B cell (primary cell): Measurements from ENCODE around the gene METTL17. TPM values are rescaled to one million over a fixed set of nuclear protein-coding genes. Genes with fewer than 3 reads are reported as not detected.

ENCODE experiments used
- ATAC-seq: fragments of 200-7000 bp; cut with Tn5 transposase; one replicate; pipeline ENCODE4 v1.10.0; 2021; ENCODE audit warnings: low read depth, mild to moderate bottlenecking, moderate number of reproducible peaks, moderate library complexity
- CTCF ChIA-PET: fragments of 350-600 bp; sonication (Branson Sonifier 250); formaldehyde crosslinking; loops from one replicate; lab custom pipeline; 2021; ENCODE audit warnings: antibody characterized with exemption, inconsistent platforms; lab: Charles Lee
- POLR2A ChIA-PET: fragments of 350-600 bp; sonication (Branson Sonifier 250); formaldehyde crosslinking; loops from one replicate; lab custom pipeline; 2021; ENCODE audit warnings: antibody characterized with exemption; lab: Charles Lee
- DNase-seq: peaks from one replicate; pipeline ENCODE4 v3.0.0; 2013
- H2AFZ ChIP-seq: 2 replicates; pipeline ENCODE4 v1.6.1; 2012; ENCODE audit warnings: mild to moderate bottlenecking, low read depth, low read length; ENCODE audit not compliant: insufficient read depth, poor library complexity, severe bottlenecking
- H3K27ac ChIP-seq, 2 donors: 1 replicate in 1 of 2; 2 replicates in 1 of 2; pipeline ENCODE4 v1.5.1; 2012 to 2013; ENCODE audit warnings: low read length in 2 of 2, mild to moderate bottlenecking in 2 of 2, moderate library complexity in 1 of 2
- H3K27me3 ChIP-seq, 4 experiments: fragments of 200-600 bp in 1 of 4; sonication (generic) in 1 of 4; replicated peaks in 1 of 4; 1 replicate in 2 of 4; 2 replicates in 2 of 4; pipeline versions ENCODE4 v1.6.1 to v1.7.0; 2013 to 2016; ENCODE audit warnings: low read length in 3 of 4, mild to moderate bottlenecking in 2 of 4, mixed read lengths in 1 of 4, moderate library complexity in 1 of 4; ENCODE audit not compliant: insufficient read depth in 4 of 4, control insufficient read depth in 3 of 4; ENCODE audit errors: control extremely low read depth in 1 of 4
- H3K36me3 ChIP-seq, 2 experiments: replicated peaks in 1 of 2; 1 replicate in 1 of 2; 2 replicates in 1 of 2; pipeline versions ENCODE4 v1.6.1 to v1.7.1; 2013; ENCODE audit warnings: low read length in 1 of 2; ENCODE audit not compliant: insufficient read depth in 2 of 2, control insufficient read depth in 1 of 2; ENCODE audit errors: control extremely low read depth in 1 of 2, extremely low read depth in 1 of 2
- H3K4me1 ChIP-seq, 2 donors: fragments of 200-600 bp in 1 of 2; sonication (generic) in 1 of 2; 1 replicate in 1 of 2; 2 replicates in 1 of 2; pipeline versions ENCODE4 v1.5.1 to v1.6.1; 2013 to 2017; ENCODE audit warnings: low read length in 2 of 2; ENCODE audit not compliant: control insufficient read depth in 2 of 2, insufficient read depth in 2 of 2
- H3K4me2 ChIP-seq: replicated peaks from 2 replicates; pipeline ENCODE3; 2012; ENCODE audit warnings: mild to moderate bottlenecking, low read depth, low read length; ENCODE audit not compliant: poor library complexity, severe bottlenecking
- H3K4me3 ChIP-seq, 5 experiments: fragments of 200-600 bp in 1 of 5; sonication (generic) in 1 of 5; 1 replicate in 3 of 5; 2 replicates in 2 of 5; pipeline versions ENCODE4 v1.5.1 to v1.7.0; 2011 to 2016; ENCODE audit warnings: low read length in 4 of 5, mild to moderate bottlenecking in 4 of 5, low read depth in 2 of 5, control low read depth in 1 of 5, moderate library complexity in 1 of 5; ENCODE audit not compliant: insufficient read depth in 1 of 5; ENCODE audit errors: control extremely low read depth in 1 of 5, extremely low read depth in 1 of 5
- H3K79me2 ChIP-seq: fragments of 200-600 bp; sonication (generic); one replicate; pipeline ENCODE4 v1.6.0; 2016; ENCODE audit warnings: low read length; ENCODE audit not compliant: control insufficient read depth, insufficient read depth
- H3K9ac ChIP-seq: fragments of 200-600 bp; sonication (generic); 2 replicates; pipeline ENCODE4 v1.6.1; 2017; ENCODE audit warnings: mild to moderate bottlenecking, low read length, moderate library complexity
- H3K9me3 ChIP-seq, 3 donors: one replicate each; pipeline versions ENCODE4 v1.6.1 to v1.7.1; 2013; ENCODE audit warnings: low read length in 2 of 3; ENCODE audit not compliant: control insufficient read depth in 2 of 3, insufficient read depth in 1 of 3; ENCODE audit errors: control extremely low read depth in 1 of 3
- H4K20me1 ChIP-seq: 2 replicates; pipeline ENCODE4 v1.6.0; 2012; ENCODE audit warnings: mild to moderate bottlenecking, low read length; ENCODE audit not compliant: insufficient read depth, control insufficient read depth, poor library complexity, severe bottlenecking
- H3K27ac Mint-ChIP-seq: one replicate; pipeline ENCODE4 v1.8.0; 2021; ENCODE audit warnings: mixed read lengths
- H3K27me3 Mint-ChIP-seq: one replicate; pipeline ENCODE4 v1.8.0; 2021; ENCODE audit warnings: mixed read lengths
- H3K4me1 Mint-ChIP-seq: one replicate; pipeline ENCODE4 v1.8.0; 2021; ENCODE audit warnings: mixed read lengths
- H3K4me3 Mint-ChIP-seq: one replicate; pipeline ENCODE4 v1.8.0; 2021; ENCODE audit warnings: mixed read lengths
- H3K9me3 Mint-ChIP-seq: one replicate; pipeline ENCODE4 v1.8.0; 2022; ENCODE audit warnings: mixed read lengths; ENCODE audit not compliant: insufficient read depth
- EZH2 ChIP-seq: IDR thresholded peaks from 2 replicates; pipeline ENCODE4 v1.6.1; 2012; ENCODE audit warnings: borderline replicate concordance, low read depth, mild to moderate bottlenecking, moderate library complexity, low read length; ENCODE audit not compliant: insufficient read depth, poor library complexity, severe bottlenecking
- WGBS: methylation state at CpG from one replicate; pipeline ENCODE4 v1.1.5; 2013; ENCODE audit warnings: missing lambda C conversion rate; ENCODE audit not compliant: insufficient coverage; 5-methylcytosine and 5-hydroxymethylcytosine counted together
- intact Hi-C: fragments of 100-400 bp; cut with micrococcal nuclease; formaldehyde crosslinking; loops from one replicate; pipeline ENCODE4 v1.10.0; 2022
- polyA plus RNA-seq: library from polyadenylated mRNA; depleted of rRNA; stranded (reverse); fragments of >200 nt; gene quantifications from 2 replicates; pipeline ENCODE4 v1.2.3, GENCODE V29; 2012
- total RNA-seq, 2 donors: library from RNA; stranded (reverse); fragments of 120-200 nt in 1 of 2; gene quantifications; 1 replicate in 1 of 2; 2 replicates in 1 of 2; pipeline versions ENCODE4 v1.2.3 to v1.2.4, GENCODE V29; 2013 to 2022
- TF ChIP-seq, protein P1 (sequence below): fragments of 200-600 bp; IDR thresholded peaks from one replicate; pipeline ENCODE4 v1.8.0; 2022; ENCODE audit warnings: antibody characterized with exemption, mild to moderate bottlenecking

METTL17 gene
- total and polyA plus RNA-seq, 2 donors (not counting 1 experiment from before 2014, with no cell fraction given): 116 to 201 TPM

DNA sequence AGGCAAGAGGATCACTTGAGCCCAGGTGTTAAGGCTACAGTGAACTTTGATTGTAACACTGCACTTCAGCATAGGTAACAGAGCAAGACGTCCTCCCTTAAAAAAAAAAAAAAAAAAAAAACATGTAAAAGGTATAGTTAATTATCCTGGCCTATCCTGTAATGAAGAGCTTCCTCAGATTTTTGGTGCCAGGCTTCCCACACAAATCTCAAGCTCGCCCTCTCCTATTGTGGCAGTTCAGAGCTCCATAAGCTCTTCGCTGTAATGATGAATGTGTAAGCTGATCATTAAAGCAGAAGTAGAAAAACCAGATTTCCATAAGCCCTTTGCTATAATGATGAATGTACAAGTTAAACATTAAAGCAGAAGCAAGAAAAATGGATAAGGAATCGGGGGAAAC, 7.3 kb downstream of the METTL17 start:
- H3K4me2 ChIP-seq: no peak overlapping the region
- no peak overlapping the region for H3K27ac Mint-ChIP-seq
- H3K27me3 ChIP-seq: no peaks in the 10 kb centered on the region
- no peaks in the 10 kb centered on the region for H3K9me3 Mint-ChIP-seq
- no peaks in the 10 kb centered on the region for H3K27me3 Mint-ChIP-seq
- 100% methylated on average over 1 of the region's 4 CpGs for WGBS
- H3K36me3 ChIP-seq: peaks cover 15 to 58% of the 10 kb centered on the region in 2 experiments
- no peak overlapping the region for H3K9ac ChIP-seq
- H3K4me1 Mint-ChIP-seq: no peaks in the 10 kb centered on the region
- ChIA-PET POLR2A (interaction anchor here (0.5 kb wide), 1 partner anchor 11 kb away, joined by 3 read pairs; no protein-coding TSS in a partner anchor), CTCF (interaction anchor here (0.7 to 6.5 kb wide), 4 partner anchors 18 to 108 kb away, joined by 3 to 47 read pairs (median 9); partner anchors contain the start of gene RNASE13)
- H4K20me1 ChIP-seq: no peaks in the 10 kb centered on the region
- no peak overlapping the region for H3K4me3 Mint-ChIP-seq
- no peak overlapping the region for H3K27ac ChIP-seq
- H2AFZ ChIP-seq: no peak overlapping the region
- H3K9me3 ChIP-seq: no peaks in the 10 kb centered on the region
- H3K4me3 ChIP-seq: no peak overlapping the region
- no peaks in the 10 kb centered on the region for H3K4me1 ChIP-seq
- intact Hi-C loops: no loop called here
- no peak for ATAC-seq
- H3K79me2 ChIP-seq: no peaks in the 10 kb centered on the region
- TF ChIP-seq, protein P1, sequence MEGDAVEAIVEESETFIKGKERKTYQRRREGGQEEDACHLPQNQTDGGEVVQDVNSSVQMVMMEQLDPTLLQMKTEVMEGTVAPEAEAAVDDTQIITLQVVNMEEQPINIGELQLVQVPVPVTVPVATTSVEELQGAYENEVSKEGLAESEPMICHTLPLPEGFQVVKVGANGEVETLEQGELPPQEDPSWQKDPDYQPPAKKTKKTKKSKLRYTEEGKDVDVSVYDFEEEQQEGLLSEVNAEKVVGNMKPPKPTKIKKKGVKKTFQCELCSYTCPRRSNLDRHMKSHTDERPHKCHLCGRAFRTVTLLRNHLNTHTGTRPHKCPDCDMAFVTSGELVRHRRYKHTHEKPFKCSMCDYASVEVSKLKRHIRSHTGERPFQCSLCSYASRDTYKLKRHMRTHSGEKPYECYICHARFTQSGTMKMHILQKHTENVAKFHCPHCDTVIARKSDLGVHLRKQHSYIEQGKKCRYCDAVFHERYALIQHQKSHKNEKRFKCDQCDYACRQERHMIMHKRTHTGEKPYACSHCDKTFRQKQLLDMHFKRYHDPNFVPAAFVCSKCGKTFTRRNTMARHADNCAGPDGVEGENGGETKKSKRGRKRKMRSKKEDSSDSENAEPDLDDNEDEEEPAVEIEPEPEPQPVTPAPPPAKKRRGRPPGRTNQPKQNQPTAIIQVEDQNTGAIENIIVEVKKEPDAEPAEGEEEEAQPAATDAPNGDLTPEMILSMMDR: no peak
- TF ChIP-seq EZH2: no peak
- no peak for DNase-seq

DNA sequence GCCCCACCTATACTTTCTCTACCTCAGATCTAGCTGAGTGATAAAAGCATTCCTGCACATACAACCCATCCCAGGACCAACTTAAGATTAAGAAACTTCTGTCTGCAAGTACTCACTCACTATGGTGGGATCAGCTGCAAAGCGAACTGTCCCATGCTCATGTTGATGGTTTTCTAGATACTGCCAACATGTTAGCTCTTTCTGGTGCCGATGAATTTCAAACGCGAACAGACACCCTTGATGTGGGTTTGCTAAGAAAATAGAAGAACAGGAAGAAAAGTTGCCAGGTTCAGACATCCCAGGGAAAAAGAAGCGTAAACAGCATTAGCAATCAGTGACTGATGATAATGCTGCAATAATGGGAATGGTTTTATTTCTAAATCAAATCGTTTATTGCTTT, 7.8 kb downstream of the METTL17 start:
- Mint-ChIP-seq H3K4me3 (no peak overlapping the region), H3K27me3 (no peaks in the 10 kb centered on the region), H3K9me3 (no peaks in the 10 kb centered on the region), H3K27ac (no peak overlapping the region), H3K4me1 (no peaks in the 10 kb centered on the region)
- no peak overlapping the region for H3K9ac ChIP-seq
- no peaks in the 10 kb centered on the region for H3K9me3 ChIP-seq
- CTCF ChIA-PET: interaction anchor here (0.7 to 6.5 kb wide), 4 partner anchors 18 to 107 kb away, joined by 3 to 47 read pairs (median 9); partner anchors contain the start of gene RNASE13
- no peak overlapping the region for H2AFZ ChIP-seq
- TF ChIP-seq EZH2: no peak
- TF ChIP-seq, protein P1: no peak
- ATAC-seq (no peak), DNase-seq (no peak)
- H4K20me1 ChIP-seq: no peaks in the 10 kb centered on the region
- peaks cover 14 to 54% of the 10 kb centered on the region in 2 experiments for H3K36me3 ChIP-seq
- POLR2A ChIA-PET: interaction anchor here (0.5 kb wide), 1 partner anchor 12 kb away, joined by 3 read pairs; no protein-coding TSS in a partner anchor
- no peak overlapping the region for H3K4me2 ChIP-seq
- H3K4me1 ChIP-seq: no peaks in the 10 kb centered on the region
- no peaks in the 10 kb centered on the region for H3K27me3 ChIP-seq
- H3K27ac ChIP-seq: no peak overlapping the region
- no peaks in the 10 kb centered on the region for H3K79me2 ChIP-seq
- intact Hi-C loops: no loop called here
- no peak overlapping the region for H3K4me3 ChIP-seq
- WGBS: 84% methylated on average over 4 of the region's 6 CpGs
